HepG2 (cell line): Measurements from ENCODE around the gene ADCY5. TPM values are rescaled to one million over a fixed set of nuclear protein-coding genes. Genes with fewer than 3 reads are reported as not detected.

ENCODE experiments used
- ATAC-seq: fragments of 200-7000 bp; cut with Tn5 transposase; 3 replicates; pipeline ENCODE4 v1.9.1; 2020; ENCODE audit warnings: mild to moderate bottlenecking, moderate library complexity
- BruUV-seq: library from RNA; stranded (reverse); fragments of 400-500 nt; replicated peaks from 2 replicates; lab custom pipeline; 2021; lab: Mats Ljungman, UMichigan
- CTCF ChIA-PET: fragments of 300-600 bp; formaldehyde crosslinking; extraction: SDS; loops from one replicate; lab custom pipeline; 2021; ENCODE audit warnings: low total read pairs, inconsistent platforms, low intra/inter-chr PET ratio; lab: Yijun Ruan, JAX
- POLR2A ChIA-PET: fragments of 350-600 bp; sonication (Branson Sonifier 250); formaldehyde crosslinking; loops from one replicate; lab custom pipeline; 2020; ENCODE audit warnings: antibody characterized with exemption, inconsistent platforms; lab: Yijun Ruan, JAX
- DNase-seq: peaks from one replicate; pipeline ENCODE4 v3.0.0-alpha.2; 2015; ENCODE audit warnings: low spot score
- FAIRE-seq: peaks from 3 replicates; lab custom pipeline; 2011; peaks lifted over from hg19 to GRCh38; lab: Jason Lieb, UNC
- H2AFZ ChIP-seq: one replicate; pipeline ENCODE4 v1.6.1; 2011; ENCODE audit warnings: low read length, inconsistent platforms
- H3K27ac ChIP-seq: fragments of 300-600 bp; 3 replicates; pipeline ENCODE4 v1.8.0; 2011; ENCODE audit warnings: mixed run types, mild to moderate bottlenecking, mixed read lengths, low read length, inconsistent platforms; ENCODE audit not compliant: insufficient read depth; ENCODE audit errors: extremely low read length
- H3K27me3 ChIP-seq, 2 experiments: fragments of 200-600 bp in 1 of 2; 2 replicates in 1 of 2; 3 replicates in 1 of 2; pipeline versions ENCODE4 v1.6.0 to v1.8.0; 2011; ENCODE audit warnings: low read length in 2 of 2, mild to moderate bottlenecking in 2 of 2, moderate library complexity in 2 of 2, inconsistent platforms in 1 of 2; ENCODE audit not compliant: insufficient read depth in 2 of 2, control insufficient read depth in 1 of 2
- H3K36me3 ChIP-seq, 2 experiments: fragments of 200-600 bp in 1 of 2; replicated peaks in 1 of 2; 2 replicates in 1 of 2; 3 replicates in 1 of 2; pipeline versions ENCODE4 v1.5.1 to v1.8.0; 2011; ENCODE audit warnings: low read length in 2 of 2, inconsistent platforms in 1 of 2; ENCODE audit not compliant: insufficient read depth in 2 of 2, control insufficient read depth in 1 of 2
- H3K4me1 ChIP-seq: 2 replicates; pipeline ENCODE4 v1.5.1; 2012; ENCODE audit warnings: low read length, inconsistent platforms; ENCODE audit not compliant: insufficient read depth
- H3K4me2 ChIP-seq: 2 replicates; pipeline ENCODE4 v1.6.0; 2011; ENCODE audit warnings: low read depth, low read length, inconsistent platforms
- H3K4me3 ChIP-seq, 3 experiments: fragments of 200-600 bp in 1 of 3; sonication (generic), shearing (Covaris generic) in 1 of 3; replicated peaks in 1 of 3; 2 replicates each; pipeline ENCODE4 v1.5.1; 2011 to 2016; ENCODE audit warnings: low read length in 3 of 3, inconsistent platforms in 2 of 3, low read depth in 2 of 3, mild to moderate bottlenecking in 2 of 3, control low read depth in 1 of 3, mixed read lengths in 1 of 3; ENCODE audit not compliant: insufficient read depth in 1 of 3
- H3K79me2 ChIP-seq: one replicate; pipeline ENCODE4 v1.6.1; 2011; ENCODE audit warnings: low read length, inconsistent platforms; ENCODE audit not compliant: insufficient read depth
- H3K9ac ChIP-seq: 2 replicates; pipeline ENCODE4 v1.6.0; 2011; ENCODE audit warnings: mild to moderate bottlenecking, low read depth, low read length, inconsistent platforms; ENCODE audit not compliant: insufficient read depth
- H3K9me3 ChIP-seq: 2 replicates; pipeline ENCODE4 v1.5.1; 2012; ENCODE audit warnings: mild to moderate bottlenecking, low read length
- H4K20me1 ChIP-seq: 2 replicates; pipeline ENCODE4 v1.6.0; 2011; ENCODE audit warnings: inconsistent platforms, mild to moderate bottlenecking, low read length, moderate library complexity; ENCODE audit not compliant: insufficient read depth
- CEBPB ChIP-seq: IDR thresholded peaks from 2 replicates; pipeline ENCODE4 v1.6.1; 2011; ENCODE audit warnings: low read depth, low read length, improper control_type of control experiment, borderline replicate concordance
- DBP ChIP-seq: sonication (generic); formaldehyde crosslinking; IDR thresholded peaks from 2 replicates; pipeline ENCODE4 v1.4.0; 2020; ENCODE audit warnings: missing genetic modification reagents; ENCODE audit errors: not compliant biosample characterization
- HIC2 ChIP-seq: sonication (generic); formaldehyde crosslinking; IDR thresholded peaks from 2 replicates; pipeline ENCODE4 v1.9.0; 2022; ENCODE audit warnings: low read depth, missing genetic modification reagents
- HMG20A ChIP-seq: IDR thresholded peaks from 2 replicates; pipeline ENCODE4 v1.6.1; 2016; ENCODE audit warnings: borderline replicate concordance
- KAT7 ChIP-seq: IDR thresholded peaks from 2 replicates; pipeline ENCODE4 v1.6.1; 2018; ENCODE audit warnings: borderline replicate concordance, missing compliant biosample characterization
- KMT2B ChIP-seq: IDR thresholded peaks from 2 replicates; pipeline ENCODE4 v1.6.1; 2016; ENCODE audit warnings: missing genetic modification reagents, missing compliant biosample characterization
- MAFF ChIP-seq: IDR thresholded peaks from 2 replicates; pipeline ENCODE4 v1.6.1; 2011; ENCODE audit warnings: low read depth, low read length, improper control_type of control experiment
- MAFG ChIP-seq: sonication (generic); formaldehyde crosslinking; IDR thresholded peaks from 2 replicates; pipeline ENCODE4 v1.5.1; 2020; ENCODE audit warnings: mild to moderate bottlenecking, missing genetic modification reagents
- MAFK ChIP-seq, 2 experiments: IDR thresholded peaks in 1 of 2; conservative IDR thresholded peaks in 1 of 2; 2 replicates each; pipeline ENCODE4 v1.6.1; 2011; ENCODE audit warnings: improper control_type of control experiment in 2 of 2, low read length in 2 of 2
- PTBP1 ChIP-seq: fragments of 200-400 bp; formaldehyde crosslinking; IDR thresholded peaks from 2 replicates; pipeline ENCODE4 v1.6.1; 2018; ENCODE audit warnings: low read length, low read depth; ENCODE audit not compliant: poor library complexity, severe bottlenecking
- REXO4 ChIP-seq: sonication (generic); formaldehyde crosslinking; IDR thresholded peaks from 2 replicates; pipeline ENCODE4 v1.8.0; 2022; ENCODE audit warnings: missing genetic modification reagents, mild to moderate bottlenecking, borderline replicate concordance
- SRSF4 ChIP-seq: fragments of 200-400 bp; formaldehyde crosslinking; IDR thresholded peaks from one replicate; pipeline ENCODE4 v1.6.1; 2018; ENCODE audit warnings: mild to moderate bottlenecking, low read depth, low read length, moderate library complexity; ENCODE audit not compliant: poor library complexity, severe bottlenecking
- ZNF496 ChIP-seq: sonication (generic); formaldehyde crosslinking; IDR thresholded peaks from 2 replicates; pipeline ENCODE4 v1.8.1; 2023; ENCODE audit warnings: mild to moderate bottlenecking, moderate library complexity, missing genetic modification reagents; ENCODE audit not compliant: insufficient replicate concordance
- ZNF614 ChIP-seq: IDR thresholded peaks from 2 replicates; pipeline ENCODE4 v1.6.1; 2018; ENCODE audit warnings: missing biosample characterization, missing genetic modification reagents, inconsistent platforms, borderline replicate concordance
- ZNF678 ChIP-seq: sonication (generic); formaldehyde crosslinking; IDR thresholded peaks from 2 replicates; pipeline ENCODE4 v1.4.0; 2020; ENCODE audit warnings: mild to moderate bottlenecking, missing genetic modification reagents
- WGBS: methylation state at CpG from one replicate; pipeline ENCODE4 v1.1.6; 2017; ENCODE audit warnings: low lambda C conversion rate; 5-methylcytosine and 5-hydroxymethylcytosine counted together
- in situ Hi-C: cut with HindIII; loops from 2 replicates; pipeline ENCODE4 v1.10.0; 2017; ENCODE audit warnings: low pct_unique_long_range_greater_than_20kb; ENCODE audit not compliant: extremely low pct_ligation_motif_present
- intact Hi-C: fragments of 100-400 bp; cut with micrococcal nuclease; formaldehyde crosslinking; loops from one replicate; pipeline ENCODE4 v1.10.0; 2022; ENCODE audit not compliant: unreplicated experiment
- polyA plus RNA-seq, 8 experiments: library from polyadenylated mRNA; depleted of rRNA in 3 of 8; stranded (reverse) in 7 of 8; unstranded in 1 of 8; fragments of >200 nt; fragmentation: Illumina TruSeq in 4 of 8; extraction: Trizol in 4 of 8; gene quantifications; 2 replicates each; pipeline versions ENCODE4 v1.2.1 to v1.2.3, GENCODE V29; 2011 to 2016; ENCODE audit warnings: low read depth in 4 of 8, missing spikeins in 1 of 8, mixed read lengths in 1 of 8; ENCODE audit not compliant: insufficient read depth in 1 of 8
- total RNA-seq, 5 experiments: library from RNA; depleted of rRNA; stranded (reverse); fragments of >200 nt; fragmentation: Illumina TruSeq; extraction: Trizol; gene quantifications; 2 replicates each; pipeline ENCODE4 v1.2.3, GENCODE V29; 2016; ENCODE audit warnings: low read depth in 1 of 5

The ADCY5 gene
- total and polyA plus RNA-seq, 2 of the 13 experiments (the other 11 are each of a cell fraction or from before 2014, with no cell fraction given) = not detected

GRCh38 chr3:123299581-123299980 is 149.3 kb downstream of the ADCY5 start:
- Histone ChIP-seq H3K36me3 (no peaks in the 10 kb centered on the region), H3K27ac (no peak overlapping the region), H3K9me3 (no peaks in the 10 kb centered on the region), H3K27me3 (peaks cover 4 to 18% of the 10 kb centered on the region in 2 experiments; a peak in 4 of 5 replicates), H3K9ac (no peak overlapping the region), H4K20me1 (no peaks in the 10 kb centered on the region), H2AFZ (no peak overlapping the region), H3K4me2 (no peak overlapping the region), H3K4me3 (no peak overlapping the region), H3K4me1 (no peaks in the 10 kb centered on the region), H3K79me2 (no peaks in the 10 kb centered on the region)
- no peak for ATAC-seq
- CTCF ChIA-PET = no interaction called here
- no peak for DNase-seq
- TF ChIP-seq HMG20A (CRISPR knock-in tag) (no peak), MAFG (CRISPR knock-in tag) (no peak), ZNF496 (no peak), ZNF678 (CRISPR knock-in tag) (no peak), KAT7 (CRISPR knock-in tag) (no peak), SRSF4 (no peak), KMT2B (CRISPR knock-in tag) (no peak)
- POLR2A ChIA-PET = no interaction called here
- intact Hi-C loops = no loop called here
- in situ Hi-C loops = no loop called here
- no TSS peak for BruUV-seq
- FAIRE-seq = no peak
- WGBS = 19% methylated on average over 7 of the region's 8 CpGs

GRCh38 chr3:123298903-123299302 is 150.0 kb downstream of the ADCY5 start:
- H3K9me3 ChIP-seq = no peaks in the 10 kb centered on the region
- no peaks in the 10 kb centered on the region for H3K4me1 ChIP-seq
- ChIA-PET CTCF (no interaction called here), POLR2A (no interaction called here)
- peaks cover 4 to 25% of the 10 kb centered on the region in 2 experiments; a peak in 3 of 5 replicates for H3K27me3 ChIP-seq
- FAIRE-seq (no peak), ATAC-seq (no peak), DNase-seq (no peak)
- 47% methylated on average over 5 of the region's 5 CpGs for WGBS
- H3K4me3 ChIP-seq = no peak overlapping the region
- intact Hi-C loops = no loop called here
- BruUV-seq = no TSS peak
- no peak overlapping the region for H3K27ac ChIP-seq
- in situ Hi-C loops = no loop called here
- H3K79me2 ChIP-seq = no peaks in the 10 kb centered on the region
- H3K4me2 ChIP-seq = no peak overlapping the region
- H4K20me1 ChIP-seq = no peaks in the 10 kb centered on the region
- no peak overlapping the region for H3K9ac ChIP-seq
- no peak overlapping the region for H2AFZ ChIP-seq
- TF ChIP-seq PTBP1 = no peak
- no peak for TF ChIP-seq HIC2 (CRISPR knock-in tag)
- no peak for TF ChIP-seq ZNF614 (CRISPR knock-in tag)
- no peak for TF ChIP-seq DBP (CRISPR knock-in tag)
- TF ChIP-seq MAFF = peak; percentile 63
- peak in 1 of 2 experiments; percentile 69; a peak in 2 of 4 replicates for TF ChIP-seq MAFK (conservative IDR thresholded peaks at IDR 0.05 in 1 of 2, IDR thresholded peaks at IDR 0.05 in 1 of 2; ENCODE audit: low read length in 2 of 2)
- no peak for TF ChIP-seq REXO4 (CRISPR knock-in tag)
- peak; percentile 15; the same call in 1 of the 2 replicates for TF ChIP-seq CEBPB
- H3K36me3 ChIP-seq = no peaks in the 10 kb centered on the region
